C4-2B (cell line): ENCODE data around the gene OSBPL9.

Source experiments
- CTCF ChIP-seq: fragments of 450-650 bp; conservative IDR thresholded peaks from 2 replicates; pipeline ENCODE4 v1.5.1; 2017; ENCODE audit warnings: mild to moderate bottlenecking
- ZFX ChIP-seq: fragments of 450-650 bp; IDR thresholded peaks from 2 replicates; pipeline ENCODE4 v1.6.1; 2017

- TF ChIP-seq CTCF (no peak), ZFX (no peak)
Measured at GRCh38 chr1:51708911-51709760, 92.2 kb downstream of the OSBPL9 start.
